A549 (cell line): ENCODE measurements around the gene HMCES.
A peak's percentile ranks its signal among the peaks of the same experiment; 100 is the strongest.

Experiments
- CHD2 ChIP-seq: fragments of 150-350 bp; IDR thresholded peaks from 2 replicates; pipeline ENCODE4 v1.6.1; 2014; ENCODE audit warnings: low read length; ENCODE audit not compliant: partially characterized antibody
- ESRRA ChIP-seq: fragments of 150-350 bp; IDR thresholded peaks from 2 replicates; pipeline ENCODE4 v1.6.1; 2014; ENCODE audit warnings: mild to moderate bottlenecking, low read length, borderline replicate concordance
- JUN ChIP-seq, 2 experiments: fragments of >200 bp; sonication (Bioruptor Twin); formaldehyde crosslinking; IDR thresholded peaks; 2 replicates in 1 of 2; 3 replicates in 1 of 2; pipeline ENCODE4 v1.6.1; 2016 to 2017
- KDM5A ChIP-seq: fragments of 200-600 bp; sonication (generic); IDR thresholded peaks from 2 replicates; pipeline ENCODE4 v1.6.1; 2016; ENCODE audit warnings: antibody characterized with exemption, mild to moderate bottlenecking
- PHF8 ChIP-seq: fragments of 200-600 bp; sonication (generic); IDR thresholded peaks from 2 replicates; pipeline ENCODE4 v1.6.1; 2016; ENCODE audit warnings: low read depth, mild to moderate bottlenecking, antibody characterized with exemption, moderate library complexity, borderline replicate concordance
- RAD21 ChIP-seq, 2 experiments: fragments of >200 bp in 1 of 2; sonication (Bioruptor Twin) in 1 of 2; formaldehyde crosslinking in 1 of 2; IDR thresholded peaks in 1 of 2; conservative IDR thresholded peaks in 1 of 2; 2 replicates in 1 of 2; 3 replicates in 1 of 2; pipeline ENCODE4 v1.6.1; 2012 to 2018; ENCODE audit warnings: inconsistent platforms in 1 of 2
- RFX5 ChIP-seq: fragments of 450-650 bp; IDR thresholded peaks from 2 replicates; pipeline ENCODE4 v1.7.1; 2014; ENCODE audit warnings: antibody characterized with exemption, mild to moderate bottlenecking, moderate library complexity
- RNF2 ChIP-seq: fragments of 200-600 bp; sonication (generic); IDR thresholded peaks from 2 replicates; pipeline ENCODE4 v1.6.1; 2016; ENCODE audit warnings: low read depth, mild to moderate bottlenecking, antibody characterized with exemption, moderate library complexity, borderline replicate concordance
- TF ChIP-seq, protein P1 (sequence below): fragments of >200 bp; sonication (Bioruptor Twin); formaldehyde crosslinking; IDR thresholded peaks from 3 replicates; pipeline ENCODE4 v1.5.1; 2016
- TF ChIP-seq, protein P2 (sequence below): IDR thresholded peaks from 2 replicates; pipeline ENCODE4 v1.6.1; 2012

DNA sequence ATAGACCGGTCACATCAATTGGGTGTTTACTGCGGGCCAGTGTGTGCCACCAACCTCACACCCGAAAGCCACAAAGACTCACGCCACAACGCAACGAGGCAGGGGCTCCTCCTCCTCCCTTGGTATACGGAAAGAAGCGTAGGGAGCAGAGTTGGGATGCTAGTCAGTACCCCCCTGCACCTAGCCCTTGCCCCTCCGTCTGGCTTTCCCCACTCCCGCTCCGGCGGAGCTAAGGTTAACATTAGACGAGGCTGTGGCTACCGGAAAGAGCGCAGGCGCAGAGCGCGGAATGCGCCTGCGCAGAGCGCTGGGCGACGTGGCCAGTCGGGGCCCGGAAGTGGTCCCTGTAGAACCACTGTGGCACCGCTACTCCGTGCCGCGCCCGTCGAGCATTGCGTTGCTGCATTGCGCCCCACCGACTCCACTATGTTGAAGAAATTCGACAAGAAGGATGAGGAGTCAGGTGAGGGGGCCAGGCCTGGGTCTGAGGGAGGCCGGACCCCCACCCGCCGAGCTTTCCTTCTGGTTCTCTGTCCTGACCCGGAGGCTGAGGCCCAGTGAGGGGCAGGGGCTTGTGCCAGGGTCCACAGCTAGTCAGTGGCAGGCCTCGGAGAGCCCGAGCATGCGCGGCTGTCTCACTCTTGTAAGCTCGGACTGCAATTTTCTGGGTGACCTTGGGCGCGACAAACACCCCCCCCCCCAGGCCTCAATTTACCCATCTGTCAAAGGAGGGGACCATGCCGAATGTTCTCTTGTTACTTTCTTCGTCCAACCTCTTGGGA lies 29.2 kb upstream of the HMCES start, which contains the start of gene COPG1:
- TF ChIP-seq, protein P1, sequence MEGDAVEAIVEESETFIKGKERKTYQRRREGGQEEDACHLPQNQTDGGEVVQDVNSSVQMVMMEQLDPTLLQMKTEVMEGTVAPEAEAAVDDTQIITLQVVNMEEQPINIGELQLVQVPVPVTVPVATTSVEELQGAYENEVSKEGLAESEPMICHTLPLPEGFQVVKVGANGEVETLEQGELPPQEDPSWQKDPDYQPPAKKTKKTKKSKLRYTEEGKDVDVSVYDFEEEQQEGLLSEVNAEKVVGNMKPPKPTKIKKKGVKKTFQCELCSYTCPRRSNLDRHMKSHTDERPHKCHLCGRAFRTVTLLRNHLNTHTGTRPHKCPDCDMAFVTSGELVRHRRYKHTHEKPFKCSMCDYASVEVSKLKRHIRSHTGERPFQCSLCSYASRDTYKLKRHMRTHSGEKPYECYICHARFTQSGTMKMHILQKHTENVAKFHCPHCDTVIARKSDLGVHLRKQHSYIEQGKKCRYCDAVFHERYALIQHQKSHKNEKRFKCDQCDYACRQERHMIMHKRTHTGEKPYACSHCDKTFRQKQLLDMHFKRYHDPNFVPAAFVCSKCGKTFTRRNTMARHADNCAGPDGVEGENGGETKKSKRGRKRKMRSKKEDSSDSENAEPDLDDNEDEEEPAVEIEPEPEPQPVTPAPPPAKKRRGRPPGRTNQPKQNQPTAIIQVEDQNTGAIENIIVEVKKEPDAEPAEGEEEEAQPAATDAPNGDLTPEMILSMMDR, result no peak
- no peak for TF ChIP-seq RNF2
- TF ChIP-seq ESRRA, result no peak
- 0 out of 2 replicates have a peak, but pooled peaks have one; percentile 26 for TF ChIP-seq KDM5A
- peak; percentile 60 to 66; a peak in 3 of 5 replicates for TF ChIP-seq JUN (IDR thresholded peaks at IDR 0.05)
- TF ChIP-seq, protein P2, sequence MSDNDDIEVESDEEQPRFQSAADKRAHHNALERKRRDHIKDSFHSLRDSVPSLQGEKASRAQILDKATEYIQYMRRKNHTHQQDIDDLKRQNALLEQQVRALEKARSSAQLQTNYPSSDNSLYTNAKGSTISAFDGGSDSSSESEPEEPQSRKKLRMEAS, result peak; percentile 56
- TF ChIP-seq RFX5, result no peak
- no peak for TF ChIP-seq RAD21 (conservative IDR thresholded peaks at IDR 0.05 in 1 of 2, IDR thresholded peaks at IDR 0.05 in 1 of 2)
- peak; percentile 93 for TF ChIP-seq PHF8
- no peak for TF ChIP-seq CHD2
